GM18870 (cell line): Measurements from ENCODE around the gene HTT-AS.
"Not testable (repeated sequence)": the region's sequence is repeated elsewhere in the genome, so short reads cannot be mapped to it uniquely, and the experiment has no call there.

Experiments used
- ATAC-seq: cut with Tn5 transposase; IDR thresholded peaks from one replicate; pipeline ENCODE4 v1.9.1; 2021; ENCODE audit warnings: moderate library complexity; ENCODE audit not compliant: unreplicated experiment

Gene HTT-AS

GRCh38 chr4:3054169-3054759 lies 20.1 kb downstream of the HTT-AS start:
- ATAC-seq: no peak

GRCh38 chr4:3051141-3051897 lies 23.0 kb downstream of the HTT-AS start:
- not testable (repeated sequence) for ATAC-seq

GRCh38 chr4:3047464-3048286 lies 26.7 kb downstream of the HTT-AS start:
- peak; percentile 77 for ATAC-seq

GRCh38 chr4:3046623-3047022 lies 27.7 kb downstream of the HTT-AS start:
- ATAC-seq: no peak

GRCh38 chr4:3046162-3046561 lies 28.2 kb downstream of the HTT-AS start:
- ATAC-seq: no peak

GRCh38 chr4:3044870-3045819 lies 29.2 kb downstream of the HTT-AS start:
- no peak for ATAC-seq

- no peak for ATAC-seq
Observed at GRCh38 chr4:3043282-3044020, 30.9 kb downstream of the HTT-AS start.

GRCh38 chr4:3042226-3042625 lies 32.1 kb downstream of the HTT-AS start:
- no peak for ATAC-seq

GRCh38 chr4:3041192-3042142 lies 32.9 kb downstream of the HTT-AS start:
- no peak for ATAC-seq

GRCh38 chr4:3040452-3041191 lies 33.7 kb downstream of the HTT-AS start:
- ATAC-seq: no peak

GRCh38 chr4:3039706-3040366 lies 34.5 kb downstream of the HTT-AS start:
- ATAC-seq: no peak

GRCh38 chr4:3037957-3038461 lies 36.3 kb downstream of the HTT-AS start:
- ATAC-seq: no peak

- no peak for ATAC-seq
Observed at GRCh38 chr4:3036131-3036952, 38.0 kb downstream of the HTT-AS start.

GRCh38 chr4:3035674-3036073 lies 38.7 kb downstream of the HTT-AS start:
- ATAC-seq: no peak

- no peak for ATAC-seq
Observed at GRCh38 chr4:3035249-3035648, 39.1 kb downstream of the HTT-AS start.

GRCh38 chr4:3034231-3034630 lies 40.1 kb downstream of the HTT-AS start:
- ATAC-seq: no peak
